ENCODE results near the gene NCR3LG1. TPM values are rescaled to one million over a fixed set of nuclear protein-coding genes. Genes with fewer than 3 reads are reported as not detected.

Gene NCR3LG1
- total RNA-seq, 1 experiment from 2014 or later = 1.3 TPM

GRCh38 chr11:17351172-17351509 is 459 bp upstream of the NCR3LG1 start:
- DNase-seq (no peak), ATAC-seq (no peak)
- H3K4me1 ChIP-seq (ENCODE audit: insufficient read depth, low read length) = peaks cover 5% of the 10 kb centered on the region; the same call in 1 of the 2 replicates
- H3K27ac ChIP-seq (ENCODE audit: low read length) = no peak overlapping the region
- ChIA-PET CTCF (no interaction called here), POLR2A (ENCODE audit: unreplicated experiment) (no interaction called here)
- H3F3A ChIP-seq (ENCODE audit: low read length, unreplicated experiment) = no peaks in the 10 kb centered on the region
- no peaks in the 10 kb centered on the region for H3K9me3 ChIP-seq (ENCODE audit: low read length)
- H4K20me1 ChIP-seq (ENCODE audit: low read length) = no peaks in the 10 kb centered on the region
- intact Hi-C loops (cut with micrococcal nuclease) = loop anchor here (5.0 kb wide), 1 partner anchor 274 kb away; the partner anchor contains the start of gene RPS13
- no peaks in the 10 kb centered on the region for H3K36me3 ChIP-seq (ENCODE audit: low read depth, low read length)
- TF ChIP-seq CTCF (conservative IDR thresholded peaks at IDR 0.05; ENCODE audit: low read depth, low read length) = 0 out of 2 replicates have a peak, but pooled peaks have one; percentile 16
- TF ChIP-seq EZH2phosphoT487 (IDR thresholded peaks at IDR 0.05; ENCODE audit: borderline replicate concordance, low read length) = no peak
- no peaks in the 10 kb centered on the region for H3K9me2 ChIP-seq (replicated peaks; ENCODE audit: low read length)
- 0 out of 2 replicates have a peak overlapping the region, but pooled peaks have one; percentile 10 for H3K4me3 ChIP-seq (ENCODE audit: low read length)
- H3K4me2 ChIP-seq (ENCODE audit: low read length) = no peak overlapping the region
- BruUV-seq (replicated peaks) = no TSS peak
- H2AFZ ChIP-seq (ENCODE audit: low read length) = no peak overlapping the region
- no peak overlapping the region for H3K9ac ChIP-seq (ENCODE audit: low read length)
- no peaks in the 10 kb centered on the region for H3K27me3 ChIP-seq (ENCODE audit: low read length)
- H3K79me2 ChIP-seq (ENCODE audit: low read length) = no peaks in the 10 kb centered on the region

- Histone ChIP-seq H3K4me2 (ENCODE audit: low read length) (peak overlapping the region; percentile 99), H3K27me3 (ENCODE audit: low read length) (no peaks in the 10 kb centered on the region), H4K20me1 (ENCODE audit: low read length) (no peaks in the 10 kb centered on the region), H3K9me2 (replicated peaks; ENCODE audit: low read length) (no peaks in the 10 kb centered on the region), H3K36me3 (ENCODE audit: low read depth, low read length) (no peaks in the 10 kb centered on the region), H3K4me1 (ENCODE audit: insufficient read depth, low read length) (peaks cover 5% of the 10 kb centered on the region; the same call in 1 of the 2 replicates), H3F3A (ENCODE audit: low read length, unreplicated experiment) (no peaks in the 10 kb centered on the region), H3K79me2 (ENCODE audit: low read length) (no peaks in the 10 kb centered on the region), H2AFZ (ENCODE audit: low read length) (peak overlapping the region; percentile 82), H3K4me3 (ENCODE audit: low read length) (peak overlapping the region; percentile 69), H3K9me3 (ENCODE audit: low read length) (no peaks in the 10 kb centered on the region), H3K9ac (ENCODE audit: low read length) (peak overlapping the region; percentile 68), H3K27ac (ENCODE audit: low read length) (peak overlapping the region; percentile 5; the same call in 1 of the 2 replicates)
- CTCF ChIA-PET = interaction anchor here (0.6 to 1.0 kb wide), 2 partner anchors 86 to 502 kb away, joined by 3 to 8 read pairs; no protein-coding TSS in a partner anchor
- peak; percentile 80 for ATAC-seq
- POLR2A ChIA-PET (ENCODE audit: unreplicated experiment) = interaction anchor here (0.8 kb wide), 1 partner anchor 168 kb away, joined by 7 read pairs; no protein-coding TSS in a partner anchor
- TF ChIP-seq EZH2phosphoT487 (IDR thresholded peaks at IDR 0.05; ENCODE audit: borderline replicate concordance, low read length) = no peak
- TF ChIP-seq EZH2 (IDR thresholded peaks at IDR 0.05; ENCODE audit: low read length, unreplicated experiment) = no peak
- TF ChIP-seq CTCF (conservative IDR thresholded peaks at IDR 0.05; ENCODE audit: low read depth, low read length) = no peak
- intact Hi-C loops (cut with micrococcal nuclease) = loop anchor here (2.0 to 5.0 kb wide), 2 partner anchors 122 to 276 kb away; partner anchors contain the start of gene RPS13
- BruUV-seq (replicated peaks) = TSS peak; percentile 42
- peak; percentile 65 for DNase-seq
Observed at GRCh38 chr11:17352950-17353820, 1.6 kb downstream of the NCR3LG1 start.

Data from PC-3 (cell line).